ENCODE results near the gene TCF15. TPM values are rescaled to one million over a fixed set of nuclear protein-coding genes. Genes with fewer than 3 reads are reported as not detected.

The TCF15 gene
- total and polyA plus RNA-seq, 2 of the 13 experiments (the other 11 are each of a cell fraction or from before 2014, with no cell fraction given): not detected

- no TSS peak for BruUV-seq (replicated peaks)
- intact Hi-C loops (cut with micrococcal nuclease; ENCODE audit: unreplicated experiment) (no loop called here), in situ Hi-C loops (cut with HindIII; ENCODE audit: extremely low pct_ligation_motif_present, low pct_unique_long_range_greater_than_20kb) (no loop called here)
- Histone ChIP-seq H3K9ac (ENCODE audit: insufficient read depth, low read depth, low read length) (no peak overlapping the region), H2AFZ (ENCODE audit: low read length) (no peak overlapping the region), H3K4me2 (ENCODE audit: low read depth, low read length) (no peak overlapping the region), H3K4me3 (replicated peaks in 1 of 3; ENCODE audit: insufficient read depth in 1 of 3, low read depth in 2 of 3, low read length in 3 of 3) (no peak overlapping the region), H3K36me3 (replicated peaks in 1 of 2; ENCODE audit: control insufficient read depth in 1 of 2, insufficient read depth in 2 of 2, low read length in 2 of 2) (no peaks in the 10 kb centered on the region), H3K27ac (ENCODE audit: extremely low read length, insufficient read depth, low read length) (no peak overlapping the region), H3K79me2 (ENCODE audit: insufficient read depth, low read length) (no peaks in the 10 kb centered on the region), H3K27me3 (ENCODE audit: control insufficient read depth in 1 of 2, insufficient read depth in 2 of 2, low read length in 2 of 2) (peaks cover 0 to 44% of the 10 kb centered on the region in 2 experiments; a peak in 4 of 5 replicates), H3K9me3 (ENCODE audit: low read length) (peaks cover 5% of the 10 kb centered on the region; the same call in 1 of the 2 replicates), H4K20me1 (ENCODE audit: insufficient read depth, low read length) (no peaks in the 10 kb centered on the region), H3K4me1 (ENCODE audit: insufficient read depth, low read length) (peaks cover 6% of the 10 kb centered on the region)
- no peak for FAIRE-seq
- no peak for DNase-seq (ENCODE audit: low spot score)
- WGBS (ENCODE audit: low lambda C conversion rate): 20% methylated on average over 6 of the region's 7 CpGs
- ChIA-PET POLR2A (no interaction called here), CTCF (ENCODE audit: low intra/inter-chr PET ratio, low total read pairs) (no interaction called here)
- no peak for TF ChIP-seq ZNF280B (CRISPR knock-in tag; IDR thresholded peaks at IDR 0.05; ENCODE audit: borderline replicate concordance)
- TF ChIP-seq MAFK (conservative IDR thresholded peaks at IDR 0.05 in 1 of 2, IDR thresholded peaks at IDR 0.05 in 1 of 2; ENCODE audit: low read length in 2 of 2): peak; percentile 50; a peak in 3 of 4 replicates
- 0 out of 2 replicates have a peak, but pooled peaks have one; percentile 9 for TF ChIP-seq MAFF (IDR thresholded peaks at IDR 0.05; ENCODE audit: low read depth, low read length)
- no peak for TF ChIP-seq NAIF1 (CRISPR knock-in tag; IDR thresholded peaks at IDR 0.05; ENCODE audit: borderline replicate concordance)
- TF ChIP-seq MAFG (CRISPR knock-in tag; IDR thresholded peaks at IDR 0.05): 0 out of 2 replicates have a peak, but pooled peaks have one; percentile 29
- TF ChIP-seq ZNF672 (CRISPR knock-in tag; IDR thresholded peaks at IDR 0.05): no peak
- TF ChIP-seq THAP9 (CRISPR knock-in tag; IDR thresholded peaks at IDR 0.05; ENCODE audit: borderline replicate concordance): 0 out of 2 replicates have a peak, but pooled peaks have one; percentile 4
- no peak for TF ChIP-seq CBX5 (CRISPR knock-in tag; IDR thresholded peaks at IDR 0.05; ENCODE audit: borderline replicate concordance)
- no peak for TF ChIP-seq ZNF691 (CRISPR knock-in tag; IDR thresholded peaks at IDR 0.05; ENCODE audit: borderline replicate concordance, low read depth)
- TF ChIP-seq ZMAT3 (CRISPR knock-in tag; conservative IDR thresholded peaks at IDR 0.05): no peak
- no peak for TF ChIP-seq JUNB (CRISPR knock-in tag; IDR thresholded peaks at IDR 0.05; ENCODE audit: borderline replicate concordance)
- no peak for TF ChIP-seq ZNF572 (CRISPR knock-in tag; IDR thresholded peaks at IDR 0.05)
- TF ChIP-seq KAT2B (IDR thresholded peaks at IDR 0.05; ENCODE audit: borderline replicate concordance, low read depth, low read length): no peak
- ATAC-seq: peak; percentile 45
Observed at GRCh38 chr20:622161-622560, 12.1 kb upstream of the TCF15 start.

All from HepG2 (cell line).